OCI-LY1 (cell line): Measurements from ENCODE around the gene GPR17.

Experiments
- H2AFZ ChIP-seq: fragments of 200-600 bp; sonication (generic), shearing (Covaris generic); 2 replicates; pipeline ENCODE4 v1.6.0; 2014; ENCODE audit warnings: antibody characterized with exemption, mild to moderate bottlenecking, low read length
- H3F3A ChIP-seq: fragments of 200-600 bp; sonication (generic), shearing (Covaris generic); 2 replicates; pipeline ENCODE4 v1.6.0; 2014; ENCODE audit warnings: mild to moderate bottlenecking, antibody characterized with exemption, low read length, moderate library complexity; ENCODE audit not compliant: insufficient read depth
- H3K27ac ChIP-seq: fragments of 200-600 bp; sonication (generic); 2 replicates; pipeline ENCODE4 v1.5.1; 2014; ENCODE audit warnings: low read length, mixed run types, mild to moderate bottlenecking, low read depth; ENCODE audit not compliant: poor library complexity, severe bottlenecking
- H3K27me3 ChIP-seq: fragments of 200-600 bp; sonication (generic); 2 replicates; pipeline ENCODE4 v1.6.0; 2014; ENCODE audit warnings: antibody characterized with exemption, mild to moderate bottlenecking, low read length, moderate library complexity; ENCODE audit not compliant: insufficient read depth
- H3K36me3 ChIP-seq: fragments of 200-600 bp; sonication (generic); 2 replicates; pipeline ENCODE4 v1.6.1; 2014; ENCODE audit warnings: mild to moderate bottlenecking, antibody characterized with exemption, low read length, moderate library complexity, mixed read lengths; ENCODE audit not compliant: insufficient read depth
- H3K4me1 ChIP-seq: fragments of 200-600 bp; sonication (generic); 2 replicates; pipeline ENCODE4 v1.5.1; 2014; ENCODE audit warnings: mild to moderate bottlenecking, low read length, moderate library complexity; ENCODE audit not compliant: insufficient read depth, severe bottlenecking
- H3K4me2 ChIP-seq: fragments of 200-600 bp; sonication (generic), shearing (Covaris generic); 2 replicates; pipeline ENCODE4 v1.6.1; 2014; ENCODE audit warnings: low read length
- H3K4me3 ChIP-seq: fragments of 200-600 bp; sonication (generic); 2 replicates; pipeline ENCODE4 v1.5.1; 2014; ENCODE audit warnings: low read length, low read depth, mild to moderate bottlenecking, mixed read lengths; ENCODE audit not compliant: poor library complexity, severe bottlenecking
- H3K79me2 ChIP-seq: fragments of 200-600 bp; shearing (Covaris generic); 2 replicates; pipeline ENCODE4 v1.6.1; 2016; ENCODE audit warnings: mixed run types, low read length, mixed read lengths; ENCODE audit not compliant: insufficient read depth
- H3K9ac ChIP-seq: fragments of 200-600 bp; sonication (generic), shearing (Covaris generic); 2 replicates; pipeline ENCODE4 v1.6.1; 2014; ENCODE audit warnings: mild to moderate bottlenecking, low read length, mixed read lengths
- H3K9me2 ChIP-seq: fragments of 200-600 bp; sonication (generic), shearing (Covaris generic); 2 replicates; pipeline ENCODE4 v1.6.1; 2014; ENCODE audit warnings: low read depth, mild to moderate bottlenecking, low read length, mixed read lengths
- H3K9me3 ChIP-seq: fragments of 200-600 bp; shearing (Covaris generic); 2 replicates; pipeline ENCODE4 v1.6.1; 2014; ENCODE audit warnings: low read length, mixed read lengths
- H4K20me1 ChIP-seq: fragments of 200-600 bp; sonication (generic), shearing (Covaris generic); 2 replicates; pipeline ENCODE4 v1.6.0; 2016; ENCODE audit warnings: mild to moderate bottlenecking, low read length; ENCODE audit not compliant: insufficient read depth
- EZH2 ChIP-seq: fragments of 200-600 bp; sonication (generic), shearing (Covaris generic); IDR thresholded peaks from 2 replicates; pipeline ENCODE4 v1.8.0; 2017; ENCODE audit warnings: borderline replicate concordance, mixed run types, mild to moderate bottlenecking, antibody characterized with exemption, low read length, moderate library complexity, mixed read lengths
- TF ChIP-seq, protein P1 (sequence below): fragments of 200-600 bp; sonication (generic), shearing (Covaris generic); IDR thresholded peaks from 2 replicates; pipeline ENCODE4 v1.5.1; 2017; ENCODE audit warnings: mild to moderate bottlenecking, antibody characterized with exemption, low read length, moderate library complexity, mixed read lengths

The GPR17 gene

DNA sequence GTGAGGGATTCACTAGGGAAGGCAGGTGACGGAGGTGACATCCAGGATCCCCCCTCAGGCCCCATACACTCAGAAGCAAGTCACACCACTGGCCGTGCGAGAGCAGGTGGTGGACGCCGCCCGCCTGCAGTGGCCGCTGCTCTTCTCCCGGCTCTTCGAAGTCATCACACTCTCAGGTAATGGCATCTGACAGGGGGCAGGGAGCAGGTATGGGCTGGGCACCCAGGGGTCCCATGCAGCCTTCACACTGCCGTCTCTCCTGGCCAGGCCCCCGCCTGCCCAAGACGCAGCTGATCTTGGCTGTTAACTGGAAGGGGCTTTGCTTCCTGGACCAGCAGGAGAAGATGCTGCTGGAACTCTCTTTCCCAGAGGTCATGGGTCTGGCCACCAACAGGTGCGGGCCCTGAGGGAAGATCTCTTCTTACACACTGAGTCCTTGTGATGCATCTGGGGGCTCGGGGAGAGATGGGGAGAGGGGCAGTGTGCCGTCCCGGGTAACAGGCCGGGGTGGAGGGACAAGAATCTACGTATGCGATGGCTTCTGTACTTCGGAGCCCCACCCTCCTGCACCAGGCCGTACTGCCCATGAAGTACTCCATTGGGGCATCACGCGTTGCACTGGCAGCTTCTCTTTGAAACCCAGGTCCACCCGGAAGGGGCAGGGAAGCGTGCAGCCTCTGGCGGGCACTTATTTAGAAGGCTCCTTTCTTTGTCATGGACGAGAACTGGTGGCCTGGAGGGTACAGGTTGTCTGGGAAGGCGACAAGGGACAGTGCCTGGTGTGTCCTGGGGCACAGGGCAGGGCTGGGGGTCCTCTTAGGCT lies 18.8 kb upstream of the GPR17 start:
- no peaks in the 10 kb centered on the region for H3K79me2 ChIP-seq
- H3K9me2 ChIP-seq: no peaks in the 10 kb centered on the region
- H3K27me3 ChIP-seq: peaks cover 16% of the 10 kb centered on the region; the same call in 1 of the 2 replicates
- no peaks in the 10 kb centered on the region for H3K4me1 ChIP-seq
- no peaks in the 10 kb centered on the region for H3K36me3 ChIP-seq
- H3F3A ChIP-seq: no peaks in the 10 kb centered on the region
- TF ChIP-seq, protein P1, sequence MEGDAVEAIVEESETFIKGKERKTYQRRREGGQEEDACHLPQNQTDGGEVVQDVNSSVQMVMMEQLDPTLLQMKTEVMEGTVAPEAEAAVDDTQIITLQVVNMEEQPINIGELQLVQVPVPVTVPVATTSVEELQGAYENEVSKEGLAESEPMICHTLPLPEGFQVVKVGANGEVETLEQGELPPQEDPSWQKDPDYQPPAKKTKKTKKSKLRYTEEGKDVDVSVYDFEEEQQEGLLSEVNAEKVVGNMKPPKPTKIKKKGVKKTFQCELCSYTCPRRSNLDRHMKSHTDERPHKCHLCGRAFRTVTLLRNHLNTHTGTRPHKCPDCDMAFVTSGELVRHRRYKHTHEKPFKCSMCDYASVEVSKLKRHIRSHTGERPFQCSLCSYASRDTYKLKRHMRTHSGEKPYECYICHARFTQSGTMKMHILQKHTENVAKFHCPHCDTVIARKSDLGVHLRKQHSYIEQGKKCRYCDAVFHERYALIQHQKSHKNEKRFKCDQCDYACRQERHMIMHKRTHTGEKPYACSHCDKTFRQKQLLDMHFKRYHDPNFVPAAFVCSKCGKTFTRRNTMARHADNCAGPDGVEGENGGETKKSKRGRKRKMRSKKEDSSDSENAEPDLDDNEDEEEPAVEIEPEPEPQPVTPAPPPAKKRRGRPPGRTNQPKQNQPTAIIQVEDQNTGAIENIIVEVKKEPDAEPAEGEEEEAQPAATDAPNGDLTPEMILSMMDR: no peak
- no peak for TF ChIP-seq EZH2
- no peak overlapping the region for H3K4me3 ChIP-seq
- no peaks in the 10 kb centered on the region for H4K20me1 ChIP-seq
- H3K9me3 ChIP-seq: no peaks in the 10 kb centered on the region
- H3K27ac ChIP-seq: no peak overlapping the region
- H2AFZ ChIP-seq: no peak overlapping the region
- no peak overlapping the region for H3K4me2 ChIP-seq
- no peak overlapping the region for H3K9ac ChIP-seq

DNA sequence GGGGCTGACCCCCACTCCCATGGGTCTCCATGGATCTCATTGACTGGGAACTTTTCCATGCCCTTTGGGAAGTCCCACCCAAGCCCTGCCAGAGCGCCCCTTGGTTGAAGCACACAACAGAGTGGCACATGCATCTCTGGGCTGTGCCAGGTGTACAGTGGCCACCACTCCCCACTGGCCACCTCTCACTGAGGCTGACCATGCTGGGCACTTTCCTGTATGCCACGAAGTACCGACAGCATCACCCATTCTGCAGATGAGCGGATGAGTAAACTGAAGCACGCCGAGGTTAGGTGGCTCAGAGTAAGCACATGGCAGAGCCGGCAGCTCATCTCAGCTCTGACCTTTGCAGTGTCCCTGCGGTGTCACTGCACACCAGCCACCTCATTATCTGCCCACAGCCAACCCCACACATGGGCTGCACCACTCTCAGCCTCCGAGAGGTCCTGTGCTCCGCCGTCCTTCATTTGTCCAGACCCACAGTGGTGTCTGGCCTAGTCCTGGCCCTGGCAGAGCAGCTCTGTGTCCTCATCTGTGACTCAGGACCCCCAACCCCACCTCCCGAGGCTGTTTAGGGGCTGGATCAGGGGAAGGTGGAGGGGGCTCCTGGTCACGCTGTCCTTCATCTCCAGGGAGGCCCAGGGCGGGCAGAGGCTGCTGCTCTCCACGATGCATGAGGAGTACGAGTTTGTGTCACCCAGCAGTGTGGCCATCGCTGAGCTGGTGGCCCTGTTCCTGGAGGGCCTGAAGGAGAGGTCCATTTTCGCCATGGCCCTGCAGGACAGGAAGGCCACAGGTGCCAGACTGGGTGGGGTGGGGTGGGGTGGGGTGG lies 18.0 kb upstream of the GPR17 start:
- Histone ChIP-seq H3K9ac (no peak overlapping the region), H3K27ac (no peak overlapping the region), H3K9me3 (no peaks in the 10 kb centered on the region), H3F3A (no peaks in the 10 kb centered on the region), H3K4me3 (no peak overlapping the region), H3K4me1 (no peaks in the 10 kb centered on the region), H3K36me3 (no peaks in the 10 kb centered on the region), H3K4me2 (no peak overlapping the region), H2AFZ (no peak overlapping the region), H3K9me2 (no peaks in the 10 kb centered on the region), H3K27me3 (peaks cover 16% of the 10 kb centered on the region; the same call in 1 of the 2 replicates), H4K20me1 (no peaks in the 10 kb centered on the region), H3K79me2 (no peaks in the 10 kb centered on the region)
- TF ChIP-seq EZH2: no peak
- TF ChIP-seq, protein P1: no peak

DNA sequence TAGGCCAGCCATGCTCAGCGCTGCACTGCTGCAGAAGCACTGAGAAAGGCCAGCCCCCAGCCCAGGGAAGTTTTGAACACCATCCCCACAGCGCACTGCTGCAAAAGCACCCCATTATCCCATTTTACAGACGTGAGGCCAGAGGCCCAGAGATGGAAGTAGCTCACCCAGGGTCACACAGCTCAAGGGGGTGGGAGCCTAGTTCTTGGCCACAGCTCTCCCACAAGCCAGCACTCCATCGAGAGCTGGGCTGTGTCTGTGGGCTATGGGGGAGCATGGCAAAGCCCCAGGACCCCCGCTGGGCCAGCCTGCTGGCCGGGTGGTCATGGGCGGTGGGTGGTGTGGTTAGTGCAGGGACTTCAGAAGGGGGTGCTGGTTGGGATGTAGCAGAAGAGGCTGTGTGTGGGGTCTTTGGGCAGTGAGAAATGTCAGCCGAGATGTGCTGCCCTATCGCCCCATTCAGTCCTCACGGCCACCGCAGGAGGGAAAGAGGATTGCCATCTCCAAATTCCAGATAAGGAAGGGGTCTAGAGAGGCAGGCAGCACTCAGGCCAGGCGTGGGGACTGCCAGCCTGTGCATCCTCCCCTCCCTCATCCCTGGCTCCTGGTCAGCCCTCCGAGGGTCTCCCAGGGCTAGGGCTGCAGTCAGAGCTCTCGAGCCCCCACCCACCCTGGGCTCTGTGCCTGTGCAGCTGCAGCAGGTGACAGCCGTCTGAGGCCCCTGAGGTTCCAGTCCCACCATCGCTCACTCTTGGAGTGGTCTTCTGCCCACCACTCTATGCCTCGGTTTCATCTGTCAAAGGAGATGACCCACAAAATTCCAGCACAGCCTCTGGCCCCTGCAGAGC lies 17.0 kb upstream of the GPR17 start:
- H2AFZ ChIP-seq: no peak overlapping the region
- no peaks in the 10 kb centered on the region for H3K9me3 ChIP-seq
- no peaks in the 10 kb centered on the region for H3K36me3 ChIP-seq
- no peak overlapping the region for H3K27ac ChIP-seq
- TF ChIP-seq, protein P1: no peak
- TF ChIP-seq EZH2: no peak
- no peaks in the 10 kb centered on the region for H3K4me1 ChIP-seq
- no peaks in the 10 kb centered on the region for H3F3A ChIP-seq
- H3K4me3 ChIP-seq: no peak overlapping the region
- no peak overlapping the region for H3K9ac ChIP-seq
- H3K4me2 ChIP-seq: no peak overlapping the region
- H3K9me2 ChIP-seq: no peaks in the 10 kb centered on the region
- H3K79me2 ChIP-seq: no peaks in the 10 kb centered on the region
- peaks cover 10% of the 10 kb centered on the region; the same call in 1 of the 2 replicates for H3K27me3 ChIP-seq
- H4K20me1 ChIP-seq: no peaks in the 10 kb centered on the region
